Neural cell (in vitro differentiated cells): Measurements from ENCODE around the gene ANKFN1. TPM values are rescaled to one million over a fixed set of nuclear protein-coding genes. Genes with fewer than 3 reads are reported as not detected.

Source experiments
- H2AFZ ChIP-seq: fragments of 200-600, 300-800 bp; sonication (generic), shearing (Covaris generic); 2 replicates; pipeline ENCODE4 v1.6.0; 2014; ENCODE audit warnings: low read depth, mild to moderate bottlenecking, antibody characterized with exemption, low read length, moderate library complexity
- H3F3A ChIP-seq: fragments of 200-600 bp; shearing (Covaris generic); 2 replicates; pipeline ENCODE4 v1.6.1; 2016; ENCODE audit warnings: mild to moderate bottlenecking, moderate library complexity, mixed read lengths, antibody characterized with exemption, low read length; ENCODE audit not compliant: insufficient read depth, poor library complexity, severe bottlenecking
- H3K27ac ChIP-seq: fragments of 200-600, 300-800 bp; sonication (generic), shearing (Covaris generic); 2 replicates; pipeline ENCODE4 v1.5.1; 2014; ENCODE audit warnings: mild to moderate bottlenecking, low read length, moderate library complexity
- H3K27me3 ChIP-seq: fragments of 300-800, 200-600 bp; sonication (generic), shearing (Covaris generic); 2 replicates; pipeline ENCODE4 v1.6.0; 2014; ENCODE audit warnings: mild to moderate bottlenecking, low read depth, low read length, moderate library complexity; ENCODE audit not compliant: insufficient read depth
- H3K36me3 ChIP-seq: fragments of 300-800, 200-600 bp; sonication (generic), shearing (Covaris generic); 2 replicates; pipeline ENCODE4 v1.5.1; 2014; ENCODE audit warnings: mild to moderate bottlenecking, antibody characterized with exemption, low read length, moderate library complexity; ENCODE audit not compliant: insufficient read depth
- H3K4me2 ChIP-seq: fragments of 300-800, 200-600 bp; sonication (generic), shearing (Covaris generic); 2 replicates; pipeline ENCODE4 v1.6.0; 2014; ENCODE audit warnings: mild to moderate bottlenecking, low read length
- H3K4me3 ChIP-seq: fragments of 300-800, 200-600 bp; sonication (generic), shearing (Covaris generic); 2 replicates; pipeline ENCODE4 v1.5.1; 2014; ENCODE audit warnings: mild to moderate bottlenecking, low read length, moderate library complexity
- H3K79me2 ChIP-seq: fragments of 200-600 bp; shearing (Covaris generic); replicated peaks from 2 replicates; pipeline ENCODE4 v1.6.0; 2014; ENCODE audit warnings: mild to moderate bottlenecking, low read length, moderate library complexity; ENCODE audit not compliant: insufficient read depth
- H3K9ac ChIP-seq: fragments of 300-800, 200-600 bp; sonication (generic), shearing (Covaris generic); 2 replicates; pipeline ENCODE4 v1.6.1; 2016; ENCODE audit warnings: mild to moderate bottlenecking, low read length, mixed read lengths
- H3K9me2 ChIP-seq: fragments of 200-600 bp; shearing (Covaris generic); 2 replicates; pipeline ENCODE4 v1.6.1; 2016; ENCODE audit warnings: mild to moderate bottlenecking, low read length, mixed read lengths; ENCODE audit not compliant: insufficient read depth
- H3K9me3 ChIP-seq: fragments of 200-600, 300-800 bp; sonication (generic), shearing (Covaris generic); 2 replicates; pipeline ENCODE4 v1.6.1; 2016; ENCODE audit warnings: mild to moderate bottlenecking, mixed run types, low read length, moderate library complexity, mixed read lengths
- H4K20me1 ChIP-seq: fragments of 200-600 bp; shearing (Covaris generic); 2 replicates; pipeline ENCODE4 v1.6.1; 2016; ENCODE audit warnings: mild to moderate bottlenecking, mixed run types; ENCODE audit not compliant: insufficient read depth
- CTCF ChIP-seq: fragments of 450-650 bp; IDR thresholded peaks from 2 replicates; pipeline ENCODE4 v1.5.1; 2014; ENCODE audit warnings: antibody characterized with exemption, mild to moderate bottlenecking, moderate library complexity; ENCODE audit not compliant: poor library complexity, severe bottlenecking
- EP300 ChIP-seq: fragments of 450-650 bp; conservative IDR thresholded peaks from 2 replicates; pipeline ENCODE4 v1.6.1; 2014; ENCODE audit warnings: antibody characterized with exemption, mild to moderate bottlenecking, moderate library complexity; ENCODE audit not compliant: poor library complexity, severe bottlenecking
- EZH2 ChIP-seq: fragments of 200-600, 300-800 bp; shearing (Covaris generic), sonication (generic); IDR thresholded peaks from 2 replicates; pipeline ENCODE4 v1.6.1; 2014; ENCODE audit warnings: antibody characterized with exemption, low read length, borderline replicate concordance, mild to moderate bottlenecking; ENCODE audit not compliant: insufficient read depth, poor library complexity, severe bottlenecking
- MXI1 ChIP-seq: fragments of 450-650 bp; conservative IDR thresholded peaks from 2 replicates; pipeline ENCODE4 v1.6.1; 2014; ENCODE audit warnings: antibody characterized with exemption, mild to moderate bottlenecking; ENCODE audit not compliant: poor library complexity, severe bottlenecking
- POLR2AphosphoS5 ChIP-seq: IDR thresholded peaks from 2 replicates; pipeline ENCODE4 v1.6.1; 2012
- RAD21 ChIP-seq: fragments of 450-650 bp; conservative IDR thresholded peaks from 2 replicates; pipeline ENCODE4 v1.6.1; 2014; ENCODE audit warnings: antibody characterized with exemption, mild to moderate bottlenecking, moderate library complexity
- REST ChIP-seq: IDR thresholded peaks from 2 replicates; pipeline ENCODE4 v1.6.1; 2012; ENCODE audit warnings: borderline replicate concordance
- SMC3 ChIP-seq: fragments of 450-650 bp; conservative IDR thresholded peaks from 2 replicates; pipeline ENCODE4 v1.6.1; 2014; ENCODE audit warnings: antibody characterized with exemption, mild to moderate bottlenecking, moderate library complexity; ENCODE audit not compliant: poor library complexity
- TAF1 ChIP-seq: IDR thresholded peaks from 2 replicates; pipeline ENCODE4 v1.6.1; 2012; ENCODE audit warnings: low read depth
- polyA plus RNA-seq: library from polyadenylated mRNA; depleted of rRNA; stranded (reverse); fragments of >200 nt; gene quantifications from 2 replicates; pipeline ENCODE4 v1.2.3, GENCODE V29; 2014

ANKFN1 gene
- polyA plus RNA-seq, 1 donor from 2014 or later, result 0.14 TPM

- Histone ChIP-seq H3K27me3 (no peaks in the 10 kb centered on the region), H3K27ac (no peak overlapping the region), H2AFZ (no peak overlapping the region), H3K4me3 (no peak overlapping the region), H3K4me2 (no peak overlapping the region), H3K9ac (no peak overlapping the region), H3K9me2 (no peaks in the 10 kb centered on the region), H3F3A (no peaks in the 10 kb centered on the region), H3K9me3 (no peaks in the 10 kb centered on the region), H4K20me1 (no peaks in the 10 kb centered on the region), H3K79me2 (no peaks in the 10 kb centered on the region), H3K36me3 (no peaks in the 10 kb centered on the region)
- TF ChIP-seq EZH2 (no peak), CTCF (no peak), POLR2AphosphoS5 (no peak), RAD21 (no peak), EP300 (no peak)
Measured at GRCh38 chr17:56351675-56352074, 198.4 kb downstream of the ANKFN1 start.

- no peaks in the 10 kb centered on the region for H3K27me3 ChIP-seq
Measured at GRCh38 chr17:56358651-56359050, 205.4 kb downstream of the ANKFN1 start.

More at GRCh38 chr17:56358651-56359050, 205.4 kb downstream of the ANKFN1 start:
- Histone ChIP-seq H3F3A (no peaks in the 10 kb centered on the region), H4K20me1 (no peaks in the 10 kb centered on the region), H3K79me2 (no peaks in the 10 kb centered on the region), H3K9me3 (no peaks in the 10 kb centered on the region), H3K9me2 (no peaks in the 10 kb centered on the region), H3K36me3 (no peaks in the 10 kb centered on the region), H2AFZ (no peak overlapping the region), H3K4me3 (no peak overlapping the region), H3K4me2 (no peak overlapping the region), H3K9ac (no peak overlapping the region), H3K27ac (no peak overlapping the region)
- TF ChIP-seq POLR2AphosphoS5 (no peak), CTCF (no peak), EP300 (no peak), TAF1 (no peak), REST (no peak), SMC3 (no peak), MXI1 (no peak), EZH2 (no peak), RAD21 (no peak)
